Measurements from ENCODE around the gene DBR1. TPM values are rescaled to one million over a fixed set of nuclear protein-coding genes. Genes with fewer than 3 reads are reported as not detected.
"Not testable (repeated sequence)": the region's sequence is repeated elsewhere in the genome, so short reads cannot be mapped to it uniquely, and the experiment has no call there.

The DBR1 gene
- total RNA-seq, 2 donors from 2014 or later: 10.5 to 18.7 TPM

- Histone ChIP-seq H3K27me3 (no peaks in the 10 kb centered on the region), H3K9ac (ENCODE audit: low read depth in 2 of 2, low read length in 2 of 2) (no peak overlapping the region), H3K36me3 (no peaks in the 10 kb centered on the region), H3K4me1 (peaks cover 6% of the 10 kb centered on the region), H3K27ac (no peak overlapping the region), H3K9me3 (no peaks in the 10 kb centered on the region), H3K4me3 (no peak overlapping the region)
- no peak for DNase-seq
- intact Hi-C loops (cut with DNase I): no loop called here
- TF ChIP-seq CTCF (IDR thresholded peaks at IDR 0.05): no peak
Measured at GRCh38 chr3:138172625-138173024, 2.1 kb downstream of the DBR1 start.

- H3K4me3 ChIP-seq: no peak overlapping the region
- H3K4me1 ChIP-seq: no peaks in the 10 kb centered on the region
- peaks cover 3% of the 10 kb centered on the region for H3K36me3 ChIP-seq
- H3K27me3 ChIP-seq: no peaks in the 10 kb centered on the region
- H3K27ac ChIP-seq: no peak overlapping the region
- no peak overlapping the region for H3K9ac ChIP-seq (ENCODE audit: low read depth in 2 of 2, low read length in 2 of 2)
- no peaks in the 10 kb centered on the region for H3K9me3 ChIP-seq
- no peak for TF ChIP-seq CTCF (IDR thresholded peaks at IDR 0.05)
- intact Hi-C loops (cut with DNase I): no loop called here
- DNase-seq: no peak
Measured at GRCh38 chr3:138165061-138165460, 9.7 kb downstream of the DBR1 start.

GRCh38 chr3:138157743-138158142, 17.0 kb downstream of the DBR1 start:
- intact Hi-C loops (cut with DNase I): no loop called here
- H3K36me3 ChIP-seq: peaks cover 3% of the 10 kb centered on the region
- no peak overlapping the region for H3K9ac ChIP-seq (ENCODE audit: low read depth in 2 of 2, low read length in 2 of 2)
- no peak for DNase-seq
- H3K4me1 ChIP-seq: no peaks in the 10 kb centered on the region
- TF ChIP-seq CTCF (IDR thresholded peaks at IDR 0.05): no peak
- no peak overlapping the region for H3K27ac ChIP-seq
- no peaks in the 10 kb centered on the region for H3K9me3 ChIP-seq
- no peaks in the 10 kb centered on the region for H3K27me3 ChIP-seq
- no peak overlapping the region for H3K4me3 ChIP-seq

- DNase-seq: no peak
- intact Hi-C loops (cut with DNase I): no loop called here
- H3K27me3 ChIP-seq: no peaks in the 10 kb centered on the region
- no peaks in the 10 kb centered on the region for H3K4me1 ChIP-seq
- H3K27ac ChIP-seq: no peak overlapping the region
- H3K4me3 ChIP-seq: no peak overlapping the region
- H3K9me3 ChIP-seq: no peaks in the 10 kb centered on the region
- H3K9ac ChIP-seq (ENCODE audit: low read depth in 2 of 2, low read length in 2 of 2): no peak overlapping the region
- TF ChIP-seq CTCF (IDR thresholded peaks at IDR 0.05): no peak
- no peaks in the 10 kb centered on the region for H3K36me3 ChIP-seq
Measured at GRCh38 chr3:138154534-138154933, 20.2 kb downstream of the DBR1 start.

- H3K36me3 ChIP-seq: no peaks in the 10 kb centered on the region
- no peaks in the 10 kb centered on the region for H3K27me3 ChIP-seq
- H3K4me3 ChIP-seq: no peak overlapping the region
- intact Hi-C loops (cut with DNase I): no loop called here
- DNase-seq: no peak
- H3K4me1 ChIP-seq: no peaks in the 10 kb centered on the region
- no peak for TF ChIP-seq CTCF (IDR thresholded peaks at IDR 0.05)
- no peak overlapping the region for H3K9ac ChIP-seq (ENCODE audit: low read depth in 2 of 2, low read length in 2 of 2)
- no peak overlapping the region for H3K27ac ChIP-seq
- H3K9me3 ChIP-seq: no peaks in the 10 kb centered on the region
Measured at GRCh38 chr3:138148503-138148902, 26.2 kb downstream of the DBR1 start.

GRCh38 chr3:138142181-138142580, 32.5 kb downstream of the DBR1 start:
- not testable (repeated sequence) for H3K27ac ChIP-seq

More at GRCh38 chr3:138142181-138142580, 32.5 kb downstream of the DBR1 start:
- intact Hi-C loops (cut with DNase I); H3K4me3 ChIP-seq; H3K4me1 ChIP-seq; H3K36me3 ChIP-seq; DNase-seq; H3K9me3 ChIP-seq; H3K27me3 ChIP-seq; H3K9ac ChIP-seq (ENCODE audit: low read depth in 2 of 2, low read length in 2 of 2): not testable (repeated sequence)
